MG63 (cell line): ENCODE data around the gene DACH2. TPM values are rescaled to one million over a fixed set of nuclear protein-coding genes. Genes with fewer than 3 reads are reported as not detected.

Source experiments
- total RNA-seq: library from RNA; depleted of rRNA; stranded (reverse); fragments of >200 nt; shearing (Covaris generic); gene quantifications from 2 replicates; pipeline ENCODE4 v1.2.3, GENCODE V29; 2014; ENCODE audit warnings: low replicate concordance; rRNA removed

DACH2 gene
- total RNA-seq, 1 experiment from 2014 or later, result not detected

Other genes starting within 250 kb of the DACH2 start
- gene CHM, start 100.9 kb upstream of the DACH2 start, total RNA-seq, result 8.0 and 15.5 TPM in 2 replicates